Stimulated activated CD4-positive, alpha-beta T cell treated with anti-CD3 and anti-CD28 coated beads, Interleukin-2, amount 100 ng/mL, for 4 hours (primary cell): ENCODE results near the gene PLPPR2.
"Not testable (repeated sequence)": the region's sequence is repeated elsewhere in the genome, so short reads cannot be mapped to it uniquely, and the experiment has no call there.

Source experiments
- DNase-seq: peaks from one replicate; pipeline ENCODE4 v3.0.0-alpha.2; 2020; ENCODE audit warnings: low read depth

The PLPPR2 gene

GRCh38 chr19:11401808-11402543 lies 46.7 kb downstream of the PLPPR2 start:
- no peak for DNase-seq

- DNase-seq, result no peak
Measured at GRCh38 chr19:11404588-11405222, 49.5 kb downstream of the PLPPR2 start.

- peak; percentile 51 for DNase-seq
Measured at GRCh38 chr19:11405846-11406643, 50.8 kb downstream of the PLPPR2 start.

GRCh38 chr19:11406703-11407236 lies 51.5 kb downstream of the PLPPR2 start:
- DNase-seq, result not testable (repeated sequence)

GRCh38 chr19:11408591-11408990 lies 53.4 kb downstream of the PLPPR2 start:
- DNase-seq, result no peak

GRCh38 chr19:11410682-11411081 lies 55.5 kb downstream of the PLPPR2 start:
- no peak for DNase-seq

- DNase-seq, result no peak
Measured at GRCh38 chr19:11414544-11414943, 59.3 kb downstream of the PLPPR2 start.
